ENCODE data around the gene TSKU. TPM values are rescaled to one million over a fixed set of nuclear protein-coding genes. Genes with fewer than 3 reads are reported as not detected.
"Not testable (repeated sequence)": the region's sequence is repeated elsewhere in the genome, so short reads cannot be mapped to it uniquely, and the experiment has no call there.

The TSKU gene
- polyA plus RNA-seq, 12 donors: 13.8 to 29.6 (median 18.7) TPM; not detected in 1

GRCh38 chr11:76787271-76787670, 4.1 kb downstream of the TSKU start:
- no peak for DNase-seq

- DNase-seq: no peak
Observed at GRCh38 chr11:76787911-76788596, 4.9 kb downstream of the TSKU start.

- DNase-seq: no peak
Observed at GRCh38 chr11:76788661-76789442, 5.7 kb downstream of the TSKU start.

- DNase-seq: no peak
Observed at GRCh38 chr11:76789443-76789719, 6.2 kb downstream of the TSKU start.

- DNase-seq: no peak
Observed at GRCh38 chr11:76790251-76790650, 7.1 kb downstream of the TSKU start.

- DNase-seq: not testable (repeated sequence)
Observed at GRCh38 chr11:76791002-76791770, 8.0 kb downstream of the TSKU start.

GRCh38 chr11:76791861-76792260, 8.7 kb downstream of the TSKU start:
- DNase-seq: no peak

GRCh38 chr11:76792505-76793264, 9.5 kb downstream of the TSKU start:
- no peak for DNase-seq

GRCh38 chr11:76793391-76794291, 10.5 kb downstream of the TSKU start:
- no peak for DNase-seq

GRCh38 chr11:76794371-76795289, 11.5 kb downstream of the TSKU start:
- DNase-seq: no peak

GRCh38 chr11:76795290-76795935, 12.3 kb downstream of the TSKU start:
- DNase-seq: no peak

GRCh38 chr11:76795936-76796441, 12.8 kb downstream of the TSKU start:
- no peak for DNase-seq

GRCh38 chr11:76796511-76797198, 13.5 kb downstream of the TSKU start:
- no peak for DNase-seq

GRCh38 chr11:76797341-76798201, 14.4 kb downstream of the TSKU start:
- no peak for DNase-seq

GRCh38 chr11:76798202-76798581, 15.0 kb downstream of the TSKU start:
- no peak for DNase-seq

GRCh38 chr11:76798671-76799065, 15.5 kb downstream of the TSKU start:
- DNase-seq: no peak

GRCh38 chr11:76799066-76799804, 16.1 kb downstream of the TSKU start:
- DNase-seq: peak; percentile 86

Data from muscle of arm (tissue), 12 donors.